Gastroesophageal sphincter (tissue), 4 donors: Measurements from ENCODE around the gene ZBTB34. TPM values are rescaled to one million over a fixed set of nuclear protein-coding genes. Genes with fewer than 3 reads are reported as not detected.

ENCODE experiments used
- ATAC-seq: fragments of 150-250 bp; one replicate; pipeline ENCODE4 v1.9.1; 2016; ENCODE audit warnings: mild to moderate bottlenecking, moderate library complexity
- H3K27ac ChIP-seq, 4 donors: fragments of 200-600 bp; sonication (generic) in 3 of 4; 1 replicate in 3 of 4; 2 replicates in 1 of 4; pipeline ENCODE4 v1.5.1; 2016 to 2019
- H3K27me3 ChIP-seq: fragments of 200-600 bp; sonication (generic); one replicate; pipeline ENCODE4 v1.5.1; 2019
- H3K36me3 ChIP-seq, 2 donors: fragments of 200-600 bp; sonication (generic); one replicate each; pipeline ENCODE4 v1.5.1; 2019; ENCODE audit warnings: control low read depth in 1 of 2
- H3K4me1 ChIP-seq, 3 donors: fragments of 200-600 bp; sonication (generic); 1 replicate in 2 of 3; 2 replicates in 1 of 3; pipeline ENCODE4 v1.5.1; 2016 to 2019; ENCODE audit warnings: control low read depth in 2 of 3
- H3K4me3 ChIP-seq, 2 donors: fragments of 200-600 bp; sonication (generic); one replicate each; pipeline ENCODE4 v1.5.1; 2019; ENCODE audit warnings: mild to moderate bottlenecking in 1 of 2, moderate library complexity in 1 of 2
- H3K9me3 ChIP-seq, 3 donors: fragments of 200-600 bp; sonication (generic); one replicate each; pipeline ENCODE4 v1.5.1; 2017 to 2019; ENCODE audit warnings: control low read depth in 2 of 3
- EP300 ChIP-seq: sonication (generic); formaldehyde crosslinking; IDR thresholded peaks from one replicate; pipeline ENCODE4 v1.6.1; 2017; ENCODE audit warnings: antibody characterized with exemption, mild to moderate bottlenecking
- POLR2A ChIP-seq, 2 donors: fragments of 450-650 bp; IDR thresholded peaks; one replicate each; pipeline ENCODE4 v1.6.1; 2017; ENCODE audit warnings: antibody characterized with exemption in 2 of 2, mild to moderate bottlenecking in 2 of 2, moderate library complexity in 1 of 2
- POLR2AphosphoS5 ChIP-seq: sonication (generic); formaldehyde crosslinking; IDR thresholded peaks from one replicate; pipeline ENCODE4 v1.6.1; 2017; ENCODE audit warnings: antibody characterized with exemption
- WGBS, 2 donors: methylation state at CpG; one replicate each; pipeline ENCODE4 v1.1.5; 2018; ENCODE audit warnings: low coverage in 1 of 2; 5-methylcytosine and 5-hydroxymethylcytosine counted together
- total RNA-seq, 4 donors: library from RNA; depleted of rRNA; stranded (reverse); fragments of >200 nt; gene quantifications; one replicate each; pipeline ENCODE4 v1.1.0, GENCODE V29; 2016
- TF ChIP-seq, protein P1 (sequence below), 4 experiments: fragments of 200-600 bp in 2 of 4; fragments of 450-650 bp in 2 of 4; sonication (generic) in 1 of 4; IDR thresholded peaks; one replicate each; pipeline ENCODE4 v1.5.1; 2017 to 2019; ENCODE audit warnings: antibody characterized with exemption in 4 of 4, mild to moderate bottlenecking in 2 of 4, moderate library complexity in 2 of 4

ZBTB34 gene
- total RNA-seq, 4 donors from 2014 or later = 11.0 to 14.2 (median 13.5) TPM

DNA sequence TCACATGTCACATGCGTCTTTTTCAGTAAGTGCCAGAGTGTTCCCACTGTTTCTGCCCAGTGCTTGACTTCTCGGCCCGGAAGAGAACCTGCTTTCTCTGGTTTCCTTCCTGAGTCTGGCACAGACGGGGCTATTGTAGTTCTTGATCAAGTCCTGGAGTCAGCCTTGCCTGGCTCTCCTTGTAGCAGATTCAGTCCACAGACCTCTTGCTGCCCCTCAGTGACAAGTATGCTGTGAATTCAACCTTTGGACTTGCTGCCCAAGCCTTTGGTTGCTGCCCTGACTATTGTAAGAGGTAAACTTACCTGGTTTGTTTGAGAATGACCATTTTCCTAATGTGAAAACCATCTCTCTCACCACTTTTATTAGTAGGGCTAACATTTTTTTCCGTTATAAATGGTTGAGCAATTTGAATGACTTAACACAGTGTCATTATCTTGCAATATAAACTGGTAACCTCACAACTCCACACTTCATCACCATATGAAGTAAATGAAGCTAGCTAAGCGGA is 24.7 kb downstream of the ZBTB34 start:
- Histone ChIP-seq H3K27me3 (no peaks in the 10 kb centered on the region), H3K36me3 (peaks cover 0 to 39% of the 10 kb centered on the region in 2 donors), H3K27ac (no peak overlapping the region), H3K4me1 (peaks cover 0 to 6% (median 2%) of the 10 kb centered on the region in 3 donors), H3K4me3 (no peak overlapping the region), H3K9me3 (no peaks in the 10 kb centered on the region)
- TF ChIP-seq POLR2A (IDR thresholded peaks at IDR 0.05) = no peak
- no peak for TF ChIP-seq EP300
- TF ChIP-seq, protein P1, sequence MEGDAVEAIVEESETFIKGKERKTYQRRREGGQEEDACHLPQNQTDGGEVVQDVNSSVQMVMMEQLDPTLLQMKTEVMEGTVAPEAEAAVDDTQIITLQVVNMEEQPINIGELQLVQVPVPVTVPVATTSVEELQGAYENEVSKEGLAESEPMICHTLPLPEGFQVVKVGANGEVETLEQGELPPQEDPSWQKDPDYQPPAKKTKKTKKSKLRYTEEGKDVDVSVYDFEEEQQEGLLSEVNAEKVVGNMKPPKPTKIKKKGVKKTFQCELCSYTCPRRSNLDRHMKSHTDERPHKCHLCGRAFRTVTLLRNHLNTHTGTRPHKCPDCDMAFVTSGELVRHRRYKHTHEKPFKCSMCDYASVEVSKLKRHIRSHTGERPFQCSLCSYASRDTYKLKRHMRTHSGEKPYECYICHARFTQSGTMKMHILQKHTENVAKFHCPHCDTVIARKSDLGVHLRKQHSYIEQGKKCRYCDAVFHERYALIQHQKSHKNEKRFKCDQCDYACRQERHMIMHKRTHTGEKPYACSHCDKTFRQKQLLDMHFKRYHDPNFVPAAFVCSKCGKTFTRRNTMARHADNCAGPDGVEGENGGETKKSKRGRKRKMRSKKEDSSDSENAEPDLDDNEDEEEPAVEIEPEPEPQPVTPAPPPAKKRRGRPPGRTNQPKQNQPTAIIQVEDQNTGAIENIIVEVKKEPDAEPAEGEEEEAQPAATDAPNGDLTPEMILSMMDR (IDR thresholded peaks at IDR 0.05) = no peak
- TF ChIP-seq POLR2AphosphoS5 = no peak
- no peak for ATAC-seq
- 75 to 88% methylated on average over 5 to 6 of the region's 6 CpGs for WGBS, 2 donors

DNA sequence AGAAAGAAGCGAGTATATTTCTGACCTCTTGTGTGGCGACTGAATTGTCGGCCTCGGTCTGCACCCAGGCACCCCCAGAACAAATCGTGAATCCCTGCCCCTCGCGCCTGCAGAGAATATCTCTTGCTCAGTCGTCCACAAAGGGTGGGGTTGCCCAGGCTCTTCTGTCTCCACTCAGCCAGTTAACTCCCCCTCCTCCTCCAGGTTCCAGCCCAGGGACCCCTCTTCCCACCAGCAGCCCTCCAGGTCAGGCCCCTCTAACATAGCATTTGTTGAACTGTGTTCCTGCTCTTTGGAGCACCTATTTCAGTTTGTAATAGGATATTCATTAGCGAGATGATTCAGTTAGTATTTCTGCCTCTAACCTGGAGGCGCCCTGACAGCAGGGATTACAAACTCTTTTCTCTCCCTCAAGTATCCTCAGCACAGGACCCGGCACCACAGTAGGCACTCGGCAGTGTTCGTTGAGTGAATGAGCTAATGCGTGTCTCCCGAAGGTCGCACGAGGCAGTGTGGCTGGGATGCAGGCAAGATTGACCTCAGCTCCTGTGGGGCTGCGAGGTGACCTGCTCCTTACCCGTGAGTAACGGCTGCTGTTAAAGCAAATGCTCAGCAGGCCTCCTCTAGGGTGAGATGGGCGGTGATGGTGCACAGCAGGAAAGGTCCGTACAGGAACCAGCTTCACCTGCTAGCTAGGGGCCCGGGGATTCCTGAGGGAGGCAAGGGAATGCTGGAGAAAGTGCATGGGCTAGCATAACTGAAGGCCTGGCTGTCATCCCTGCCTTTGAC is 25.8 kb downstream of the ZBTB34 start:
- 73 to 74% methylated on average over 10 of the region's 23 CpGs for WGBS, 2 donors
- no peak overlapping the region for H3K27ac ChIP-seq
- no peak for TF ChIP-seq POLR2AphosphoS5
- TF ChIP-seq POLR2A (IDR thresholded peaks at IDR 0.05) = no peak
- TF ChIP-seq EP300 = no peak
- TF ChIP-seq, protein P1 (IDR thresholded peaks at IDR 0.05) = no peak
- H3K9me3 ChIP-seq = no peaks in the 10 kb centered on the region
- no peaks in the 10 kb centered on the region for H3K27me3 ChIP-seq
- H3K4me1 ChIP-seq = peaks cover 0 to 6% (median 2%) of the 10 kb centered on the region in 3 donors
- no peak overlapping the region for H3K4me3 ChIP-seq
- H3K36me3 ChIP-seq = peaks cover 0 to 30% of the 10 kb centered on the region in 2 donors
- ATAC-seq = no peak

DNA sequence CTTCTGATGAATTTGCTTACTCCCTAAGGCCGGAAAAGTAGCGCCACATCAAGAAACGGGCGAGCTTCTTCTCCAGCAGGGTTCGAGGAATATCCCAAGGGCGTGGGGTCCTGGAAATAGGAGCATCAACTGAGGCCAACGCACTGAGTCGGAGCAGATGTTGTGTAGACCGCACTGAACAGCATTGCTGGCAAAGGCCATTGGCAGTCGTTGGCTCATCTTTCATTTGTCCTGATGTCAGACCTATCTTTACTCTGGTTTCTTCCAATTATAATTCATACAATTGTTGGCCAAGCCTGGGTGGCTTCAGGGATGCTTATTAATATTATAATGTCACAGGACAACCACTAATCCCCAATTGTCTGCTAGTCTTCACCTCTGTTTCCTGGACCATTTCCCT is 26.5 kb downstream of the ZBTB34 start:
- Histone ChIP-seq H3K4me1 (peaks cover 0 to 6% (median 2%) of the 10 kb centered on the region in 3 donors), H3K9me3 (no peaks in the 10 kb centered on the region), H3K4me3 (no peak overlapping the region), H3K27me3 (no peaks in the 10 kb centered on the region), H3K27ac (no peak overlapping the region), H3K36me3 (peaks cover 0 to 27% of the 10 kb centered on the region in 2 donors)
- ATAC-seq = no peak
- WGBS, 2 donors = 51 to 87% methylated on average over 4 to 10 of the region's 10 CpGs
- TF ChIP-seq, protein P1 (IDR thresholded peaks at IDR 0.05) = no peak
- no peak for TF ChIP-seq POLR2A (IDR thresholded peaks at IDR 0.05)
- TF ChIP-seq EP300 = no peak
- no peak for TF ChIP-seq POLR2AphosphoS5

DNA sequence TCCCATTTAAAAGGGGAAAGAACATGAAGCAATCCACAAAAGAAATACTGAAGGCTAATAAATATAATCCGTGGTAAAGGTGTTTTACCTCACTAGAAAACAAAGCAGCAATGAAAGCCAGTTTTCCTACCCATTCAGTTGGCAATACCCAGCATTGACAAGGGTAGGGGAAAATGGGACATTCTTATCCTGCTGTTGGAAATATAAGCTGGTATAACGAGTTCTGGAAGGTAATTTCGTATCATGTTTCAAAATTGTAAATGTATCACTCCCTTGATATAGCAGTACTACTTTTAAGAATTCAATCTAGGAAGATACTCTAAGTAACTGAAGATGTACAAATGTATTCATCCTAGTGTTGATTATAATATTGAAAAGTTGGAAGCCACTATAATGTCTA is 31.2 kb downstream of the ZBTB34 start:
- no peak for TF ChIP-seq POLR2A (IDR thresholded peaks at IDR 0.05)
- no peak for TF ChIP-seq EP300
- TF ChIP-seq, protein P1 (IDR thresholded peaks at IDR 0.05) = no peak
- TF ChIP-seq POLR2AphosphoS5 = no peak

DNA sequence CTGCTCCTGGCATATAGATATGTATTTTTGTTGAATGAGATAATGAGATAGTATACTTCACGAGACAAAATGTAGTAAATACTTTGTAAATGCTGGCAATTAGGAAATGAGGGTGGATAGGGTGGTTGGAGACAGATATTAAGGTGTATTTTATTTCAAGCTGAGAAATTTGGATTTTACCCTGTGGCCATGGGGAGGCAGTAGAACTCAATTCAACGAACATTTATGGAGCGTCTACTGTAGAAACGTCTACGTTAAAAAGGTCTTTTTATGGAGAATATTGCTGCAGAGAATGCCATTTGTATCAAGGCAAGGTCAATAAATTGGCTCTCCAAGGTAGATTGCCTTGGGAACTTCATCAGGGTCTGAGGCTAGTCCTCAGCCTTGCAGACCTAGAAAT is 32.6 kb downstream of the ZBTB34 start:
- 20 to 25% methylated on average over 4 to 5 of the region's 5 CpGs for WGBS, 2 donors
- H3K4me3 ChIP-seq = no peak overlapping the region
- no peaks in the 10 kb centered on the region for H3K27me3 ChIP-seq
- no peaks in the 10 kb centered on the region for H3K9me3 ChIP-seq
- H3K27ac ChIP-seq = no peak overlapping the region
- TF ChIP-seq EP300 (no peak), POLR2A (IDR thresholded peaks at IDR 0.05) (no peak), POLR2AphosphoS5 (no peak)
- TF ChIP-seq, protein P1 (IDR thresholded peaks at IDR 0.05) = no peak
- no peaks in the 10 kb centered on the region for H3K4me1 ChIP-seq
- H3K36me3 ChIP-seq = no peaks in the 10 kb centered on the region
- no peak for ATAC-seq

More for the DNA sequence above, 31.2 kb downstream of the ZBTB34 start:
- no peaks in the 10 kb centered on the region for H3K4me1 ChIP-seq
- WGBS, 2 donors = 76 to 77% methylated on average over 3 of the region's 3 CpGs
- H3K36me3 ChIP-seq = peaks cover 0 to 2% of the 10 kb centered on the region in 2 donors
- H3K27me3 ChIP-seq = no peaks in the 10 kb centered on the region
- H3K9me3 ChIP-seq = no peaks in the 10 kb centered on the region
- H3K4me3 ChIP-seq = no peak overlapping the region
- H3K27ac ChIP-seq = no peak overlapping the region
- no peak for ATAC-seq
